Peyer's patch (tissue), 4 donors: ENCODE data around the gene PLOD2.

Source experiments
- CTCF ChIP-seq, 6 experiments: fragments of 450-650 bp in 4 of 6; fragments of 200-600 bp in 2 of 6; sonication (generic) in 1 of 6; IDR thresholded peaks; one replicate each; pipeline ENCODE4 v1.5.1; 2017 to 2019; ENCODE audit warnings: antibody characterized with exemption in 6 of 6, mild to moderate bottlenecking in 3 of 6, moderate library complexity in 1 of 6
- POLR2A ChIP-seq, 2 donors: fragments of 450-650 bp; IDR thresholded peaks; one replicate each; pipeline ENCODE4 v1.5.1; 2017; ENCODE audit warnings: antibody characterized with exemption in 2 of 2, mild to moderate bottlenecking in 2 of 2, moderate library complexity in 2 of 2

- no peak for TF ChIP-seq CTCF (IDR thresholded peaks at IDR 0.05)
- no peak for TF ChIP-seq POLR2A (IDR thresholded peaks at IDR 0.05)
Observed at GRCh38 chr3:146153429-146153828, 7.6 kb downstream of the PLOD2 start.
